ENCODE measurements around the gene WFDC6. TPM values are rescaled to one million over a fixed set of nuclear protein-coding genes. Genes with fewer than 3 reads are reported as not detected.
"Not testable (repeated sequence)": the region's sequence is repeated elsewhere in the genome, so short reads cannot be mapped to it uniquely, and the experiment has no call there.

Gene WFDC6
- not detected for total RNA-seq

GRCh38 chr20:45539382-45539781 lies at the start of gene WFDC6:
Gene WFDC6 (minus strand): TSS chr20:45539482. CDS start chr20:45539407, 75 bp downstream.
- Mint-ChIP-seq H3K27me3 (peaks cover 31% of the 10 kb centered on the region), H3K9me3 (no peaks in the 10 kb centered on the region), H3K27ac (no peak within 1 kb of the TSS), H3K36me3 (ENCODE audit: low read depth) (no peaks in the 10 kb centered on the region), H3K4me1 (ENCODE audit: low read depth) (no peaks in the 10 kb centered on the region), H3K4me3 (no peak within 1 kb of the TSS)
- POLR2A ChIA-PET = no interaction called here
- intact Hi-C loops (cut with micrococcal nuclease) = no loop called here
- CTCF ChIA-PET = no interaction called here
- ATAC-seq (no peak), DNase-seq (no peak)
- no peak for TF ChIP-seq CTCF (IDR thresholded peaks at IDR 0.05)

- H3K27me3 Mint-ChIP-seq = peaks cover 10% of the 10 kb centered on the region
- ATAC-seq = no peak
- CTCF ChIA-PET = interaction anchor here (1.9 kb wide), 1 partner anchor 182 kb away, joined by 16 read pairs; no protein-coding TSS in a partner anchor
- H3K27ac Mint-ChIP-seq = no peak overlapping the region
- POLR2A ChIA-PET = no interaction called here
- DNase-seq = no peak
- no peak overlapping the region for H3K4me3 Mint-ChIP-seq
- intact Hi-C loops (cut with micrococcal nuclease) = no loop called here
- TF ChIP-seq CTCF (IDR thresholded peaks at IDR 0.05) = no peak
- no peaks in the 10 kb centered on the region for H3K9me3 Mint-ChIP-seq
- no peaks in the 10 kb centered on the region for H3K36me3 Mint-ChIP-seq (ENCODE audit: low read depth)
- peaks cover 2% of the 10 kb centered on the region for H3K4me1 Mint-ChIP-seq (ENCODE audit: low read depth)
Observed at GRCh38 chr20:45588800-45589199, 49.5 kb upstream of the WFDC6 start.

- CTCF ChIA-PET = interaction anchor here (1.1 kb wide), 1 partner anchor 185 kb away, joined by 3 read pairs; no protein-coding TSS in a partner anchor
- H3K4me3 Mint-ChIP-seq; POLR2A ChIA-PET; H3K4me1 Mint-ChIP-seq (ENCODE audit: low read depth); ATAC-seq; H3K36me3 Mint-ChIP-seq (ENCODE audit: low read depth); DNase-seq; intact Hi-C loops (cut with micrococcal nuclease); H3K27ac Mint-ChIP-seq; H3K9me3 Mint-ChIP-seq: not testable (repeated sequence)
- peaks cover 14% of the 10 kb centered on the region for H3K27me3 Mint-ChIP-seq
Observed at GRCh38 chr20:45585986-45586385, 46.7 kb upstream of the WFDC6 start.

- CTCF ChIA-PET = interaction anchor here (0.9 to 1.4 kb wide), 2 partner anchors 187 to 196 kb away, joined by 3 to 13 read pairs; no protein-coding TSS in a partner anchor
- H3K4me3 Mint-ChIP-seq; H3K36me3 Mint-ChIP-seq (ENCODE audit: low read depth); H3K9me3 Mint-ChIP-seq; POLR2A ChIA-PET; H3K27ac Mint-ChIP-seq; H3K4me1 Mint-ChIP-seq (ENCODE audit: low read depth); DNase-seq; intact Hi-C loops (cut with micrococcal nuclease); ATAC-seq: not testable (repeated sequence)
- H3K27me3 Mint-ChIP-seq = peaks cover 17% of the 10 kb centered on the region
Observed at GRCh38 chr20:45584294-45584693, 45.0 kb upstream of the WFDC6 start.

GRCh38 chr20:45583502-45583901 lies 44.2 kb upstream of the WFDC6 start:
- DNase-seq (no peak), ATAC-seq (no peak)
- Mint-ChIP-seq H3K4me3 (no peak overlapping the region), H3K27ac (no peak overlapping the region), H3K36me3 (ENCODE audit: low read depth) (no peaks in the 10 kb centered on the region), H3K4me1 (ENCODE audit: low read depth) (no peaks in the 10 kb centered on the region), H3K27me3 (peaks cover 13% of the 10 kb centered on the region), H3K9me3 (no peaks in the 10 kb centered on the region)
- intact Hi-C loops (cut with micrococcal nuclease) = no loop called here
- CTCF ChIA-PET = interaction anchor here (0.9 to 1.4 kb wide), 2 partner anchors 188 to 197 kb away, joined by 3 to 13 read pairs; no protein-coding TSS in a partner anchor
- no peak for TF ChIP-seq CTCF (IDR thresholded peaks at IDR 0.05)
- POLR2A ChIA-PET = no interaction called here

GRCh38 chr20:45581702-45582101 lies 42.4 kb upstream of the WFDC6 start:
- Mint-ChIP-seq H3K36me3 (ENCODE audit: low read depth) (no peaks in the 10 kb centered on the region), H3K27me3 (peaks cover 13% of the 10 kb centered on the region), H3K4me1 (ENCODE audit: low read depth) (no peaks in the 10 kb centered on the region), H3K27ac (no peak overlapping the region), H3K9me3 (no peaks in the 10 kb centered on the region), H3K4me3 (no peak overlapping the region)
- no peak for ATAC-seq
- ChIA-PET CTCF (no interaction called here), POLR2A (no interaction called here)
- DNase-seq = no peak
- TF ChIP-seq CTCF (IDR thresholded peaks at IDR 0.05) = no peak
- intact Hi-C loops (cut with micrococcal nuclease) = no loop called here
